Ishikawa (cell line): Measurements from ENCODE around the gene ARHGEF28.

Experiments used
- CEBPB ChIP-seq: IDR thresholded peaks from 2 replicates; pipeline ENCODE4 v1.6.1; 2012
- CREB1 ChIP-seq: IDR thresholded peaks from 2 replicates; pipeline ENCODE4 v1.6.1; 2012; ENCODE audit warnings: low read depth
- EGR1 ChIP-seq: IDR thresholded peaks from 2 replicates; pipeline ENCODE4 v1.6.1; 2012
- EP300 ChIP-seq: IDR thresholded peaks from 2 replicates; pipeline ENCODE4 v1.6.1; 2012; ENCODE audit warnings: borderline replicate concordance
- FOXM1 ChIP-seq: IDR thresholded peaks from 2 replicates; pipeline ENCODE4 v1.6.1; 2012; ENCODE audit warnings: low read depth, borderline replicate concordance
- RAD21 ChIP-seq: IDR thresholded peaks from 2 replicates; pipeline ENCODE4 v1.6.1; 2012; ENCODE audit warnings: low read depth
- TAF1 ChIP-seq: IDR thresholded peaks from 2 replicates; pipeline ENCODE4 v1.6.1; 2012; ENCODE audit warnings: low read depth, mild to moderate bottlenecking
- TCF12 ChIP-seq: IDR thresholded peaks from 2 replicates; pipeline ENCODE4 v1.6.1; 2012; ENCODE audit warnings: low read depth
- YY1 ChIP-seq: IDR thresholded peaks from 2 replicates; pipeline ENCODE4 v1.6.1; 2012; ENCODE audit warnings: low read depth
- TF ChIP-seq, protein P1 (sequence below): IDR thresholded peaks from 2 replicates; pipeline ENCODE4 v1.6.1; 2012
- TF ChIP-seq, protein P2 (sequence below): IDR thresholded peaks from 2 replicates; pipeline ENCODE4 v1.6.1; 2012; ENCODE audit warnings: low read depth, mild to moderate bottlenecking

DNA sequence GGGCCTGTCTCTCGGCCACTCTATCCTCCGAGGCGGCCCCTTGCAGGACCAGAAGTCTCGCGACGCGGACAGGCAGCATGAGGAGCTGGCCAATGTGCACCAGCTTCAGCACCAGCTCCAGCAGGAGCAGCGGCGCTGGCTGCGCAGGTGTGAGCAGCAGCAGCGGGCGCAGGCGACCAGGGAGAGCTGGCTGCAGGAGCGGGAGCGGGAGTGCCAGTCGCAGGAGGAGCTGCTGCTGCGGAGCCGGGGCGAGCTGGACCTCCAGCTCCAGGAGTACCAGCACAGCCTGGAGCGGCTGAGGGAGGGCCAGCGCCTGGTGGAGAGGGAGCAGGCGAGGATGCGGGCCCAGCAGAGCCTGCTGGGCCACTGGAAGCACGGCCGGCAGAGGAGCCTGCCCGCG is 283.5 kb downstream of the ARHGEF28 start:
- TF ChIP-seq RAD21 = no peak
- TF ChIP-seq TCF12 = no peak
- no peak for TF ChIP-seq CREB1
- no peak for TF ChIP-seq EGR1
- no peak for TF ChIP-seq CEBPB
- TF ChIP-seq, protein P1, sequence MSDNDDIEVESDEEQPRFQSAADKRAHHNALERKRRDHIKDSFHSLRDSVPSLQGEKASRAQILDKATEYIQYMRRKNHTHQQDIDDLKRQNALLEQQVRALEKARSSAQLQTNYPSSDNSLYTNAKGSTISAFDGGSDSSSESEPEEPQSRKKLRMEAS = no peak
- no peak for TF ChIP-seq FOXM1
- no peak for TF ChIP-seq TAF1
- TF ChIP-seq, protein P2, sequence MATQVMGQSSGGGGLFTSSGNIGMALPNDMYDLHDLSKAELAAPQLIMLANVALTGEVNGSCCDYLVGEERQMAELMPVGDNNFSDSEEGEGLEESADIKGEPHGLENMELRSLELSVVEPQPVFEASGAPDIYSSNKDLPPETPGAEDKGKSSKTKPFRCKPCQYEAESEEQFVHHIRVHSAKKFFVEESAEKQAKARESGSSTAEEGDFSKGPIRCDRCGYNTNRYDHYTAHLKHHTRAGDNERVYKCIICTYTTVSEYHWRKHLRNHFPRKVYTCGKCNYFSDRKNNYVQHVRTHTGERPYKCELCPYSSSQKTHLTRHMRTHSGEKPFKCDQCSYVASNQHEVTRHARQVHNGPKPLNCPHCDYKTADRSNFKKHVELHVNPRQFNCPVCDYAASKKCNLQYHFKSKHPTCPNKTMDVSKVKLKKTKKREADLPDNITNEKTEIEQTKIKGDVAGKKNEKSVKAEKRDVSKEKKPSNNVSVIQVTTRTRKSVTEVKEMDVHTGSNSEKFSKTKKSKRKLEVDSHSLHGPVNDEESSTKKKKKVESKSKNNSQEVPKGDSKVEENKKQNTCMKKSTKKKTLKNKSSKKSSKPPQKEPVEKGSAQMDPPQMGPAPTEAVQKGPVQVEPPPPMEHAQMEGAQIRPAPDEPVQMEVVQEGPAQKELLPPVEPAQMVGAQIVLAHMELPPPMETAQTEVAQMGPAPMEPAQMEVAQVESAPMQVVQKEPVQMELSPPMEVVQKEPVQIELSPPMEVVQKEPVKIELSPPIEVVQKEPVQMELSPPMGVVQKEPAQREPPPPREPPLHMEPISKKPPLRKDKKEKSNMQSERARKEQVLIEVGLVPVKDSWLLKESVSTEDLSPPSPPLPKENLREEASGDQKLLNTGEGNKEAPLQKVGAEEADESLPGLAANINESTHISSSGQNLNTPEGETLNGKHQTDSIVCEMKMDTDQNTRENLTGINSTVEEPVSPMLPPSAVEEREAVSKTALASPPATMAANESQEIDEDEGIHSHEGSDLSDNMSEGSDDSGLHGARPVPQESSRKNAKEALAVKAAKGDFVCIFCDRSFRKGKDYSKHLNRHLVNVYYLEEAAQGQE = no peak
- no peak for TF ChIP-seq EP300
- TF ChIP-seq YY1 = no peak
